CD4-positive, CD25-positive, alpha-beta regulatory T cell (primary cell): ENCODE data around the gene PPM1K. TPM values are rescaled to one million over a fixed set of nuclear protein-coding genes. Genes with fewer than 3 reads are reported as not detected.

Source experiments
- ATAC-seq, 2 donors: fragments of 150-1000 bp; cut with Tn5 transposase; one replicate each; pipeline ENCODE4 v1.10.0; 2021; ENCODE audit warnings: low read depth in 2 of 2, moderate number of reproducible peaks in 2 of 2, moderate library complexity in 1 of 2
- DNase-seq, 3 donors: peaks; one replicate each; pipeline versions ENCODE4 v3.0.0 to v3.0.0-alpha.2; 2012 to 2022; ENCODE audit warnings: mixed read lengths in 1 of 3
- H3K27ac ChIP-seq: one replicate; pipeline ENCODE4 v1.7.0; 2013; ENCODE audit warnings: mild to moderate bottlenecking, low read length; ENCODE audit not compliant: insufficient read depth, poor library complexity, severe bottlenecking
- H3K27me3 ChIP-seq: one replicate; pipeline ENCODE4 v1.7.0; 2013; ENCODE audit warnings: low read length; ENCODE audit not compliant: control insufficient read depth, insufficient read depth
- H3K36me3 ChIP-seq: one replicate; pipeline ENCODE4 v1.7.0; 2013; ENCODE audit warnings: mild to moderate bottlenecking, low read length, moderate library complexity; ENCODE audit not compliant: control insufficient read depth, insufficient read depth
- H3K4me1 ChIP-seq: 2 replicates; pipeline ENCODE4 v1.7.0; 2013; ENCODE audit warnings: mild to moderate bottlenecking, low read length; ENCODE audit not compliant: insufficient read depth, control insufficient read depth, poor library complexity, severe bottlenecking
- H3K4me3 ChIP-seq: one replicate; pipeline ENCODE4 v1.7.0; 2013; ENCODE audit warnings: low read depth, mild to moderate bottlenecking, low read length, moderate library complexity
- H3K9me3 ChIP-seq, 2 experiments: 1 replicate in 1 of 2; 2 replicates in 1 of 2; pipeline ENCODE4 v1.7.0; 2013; ENCODE audit warnings: low read length in 2 of 2, mild to moderate bottlenecking in 1 of 2, moderate library complexity in 1 of 2; ENCODE audit not compliant: control insufficient read depth in 2 of 2
- H3K27ac Mint-ChIP-seq, 3 donors: one replicate each; pipeline ENCODE4 v1.8.0; 2020 to 2022; ENCODE audit warnings: mild to moderate bottlenecking in 3 of 3, mixed read lengths in 3 of 3, moderate library complexity in 2 of 3
- H3K27me3 Mint-ChIP-seq: one replicate; pipeline ENCODE4 v1.8.0; 2022; ENCODE audit warnings: mild to moderate bottlenecking, mixed read lengths
- H3K36me3 Mint-ChIP-seq: one replicate; pipeline ENCODE4 v1.8.0; 2020; ENCODE audit warnings: mixed read lengths
- H3K4me1 Mint-ChIP-seq, 4 donors: one replicate each; pipeline ENCODE4 v1.8.0; 2020 to 2022; ENCODE audit warnings: mixed read lengths in 4 of 4, mild to moderate bottlenecking in 1 of 4
- H3K4me3 Mint-ChIP-seq, 4 donors: one replicate each; pipeline ENCODE4 v1.8.0; 2020 to 2022; ENCODE audit warnings: mild to moderate bottlenecking in 4 of 4, mixed read lengths in 4 of 4, moderate library complexity in 3 of 4
- H3K9me3 Mint-ChIP-seq, 7 donors: one replicate each; pipeline ENCODE4 v1.8.0; 2020 to 2022; ENCODE audit warnings: mixed read lengths in 7 of 7, mild to moderate bottlenecking in 3 of 7, moderate library complexity in 2 of 7
- polyA plus RNA-seq, 4 donors: library from polyadenylated mRNA; unstranded; fragments of 300-500 nt; fragmentation: Illumina TruSeq; gene quantifications; one replicate each; pipeline ENCODE4 v1.2.3, GENCODE V29; 2021
- total RNA-seq: library from RNA; stranded (reverse); gene quantifications from one replicate; pipeline ENCODE4 v1.2.3, GENCODE V29; 2022

PPM1K gene
- total and polyA plus RNA-seq, 5 donors from 2014 or later = 64.4 to 85.2 (median 79.7) TPM

- Mint-ChIP-seq H3K27me3 (peaks cover 19% of the 10 kb centered on the region), H3K4me1 (peaks cover 0 to 7% (median 0%) of the 10 kb centered on the region in 4 donors), H3K36me3 (no peaks in the 10 kb centered on the region), H3K4me3 (no peak overlapping the region), H3K9me3 (no peaks in the 10 kb centered on the region), H3K27ac (no peak overlapping the region)
- Histone ChIP-seq H3K27me3 (no peaks in the 10 kb centered on the region), H3K4me1 (no peaks in the 10 kb centered on the region), H3K27ac (no peak overlapping the region), H3K36me3 (no peaks in the 10 kb centered on the region), H3K4me3 (no peak overlapping the region), H3K9me3 (no peaks in the 10 kb centered on the region)
- DNase-seq (peak; percentile 24 to 68 (median 62)), ATAC-seq (peak in 1 of 2 donors; percentile 46)
Observed at GRCh38 chr4:88211473-88212252, 72.7 kb downstream of the PPM1K start.

DNA sequence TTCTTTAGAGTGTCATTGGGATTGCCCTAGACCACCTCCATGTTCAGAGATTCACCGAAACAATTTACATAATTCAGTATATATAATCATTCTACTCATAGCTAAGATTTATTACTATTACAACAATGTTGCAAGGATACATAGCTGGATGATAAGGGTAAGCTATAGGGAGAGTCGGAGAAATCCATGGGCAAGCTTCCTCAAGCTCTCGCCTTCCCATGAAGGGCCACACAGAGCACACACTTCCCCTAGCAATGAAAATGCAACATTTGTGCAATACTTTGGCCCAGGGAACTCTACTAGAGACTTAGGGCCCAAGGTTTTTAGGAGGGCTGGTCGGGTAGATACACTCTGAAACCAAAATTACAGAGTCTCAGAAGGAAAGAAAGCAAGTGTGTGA is 76.2 kb downstream of the PPM1K start:
- Mint-ChIP-seq H3K27ac (no peak overlapping the region), H3K36me3 (no peaks in the 10 kb centered on the region), H3K4me3 (no peak overlapping the region), H3K27me3 (peaks cover 15% of the 10 kb centered on the region), H3K9me3 (no peaks in the 10 kb centered on the region), H3K4me1 (peaks cover 0 to 7% (median 0%) of the 10 kb centered on the region in 4 donors)
- DNase-seq (no peak), ATAC-seq (no peak)
- Histone ChIP-seq H3K4me3 (no peak overlapping the region), H3K27me3 (peaks cover 2% of the 10 kb centered on the region), H3K36me3 (no peaks in the 10 kb centered on the region), H3K9me3 (no peaks in the 10 kb centered on the region), H3K4me1 (no peaks in the 10 kb centered on the region), H3K27ac (no peak overlapping the region)

Other genes starting within 250 kb of the PPM1K start
- 0.54 TPM for gene ABCG2, start 125.9 kb downstream of the PPM1K start, total RNA-seq
- gene ABCG2, start 125.9 kb downstream of the PPM1K start, polyA plus RNA-seq = under 1 TPM; 0.27 to 0.69 (median 0.42) TPM
- gene HERC6, start 94.3 kb upstream of the PPM1K start, total RNA-seq = 21.5 TPM
- gene HERC6, start 94.3 kb upstream of the PPM1K start, polyA plus RNA-seq = 10 to 100 TPM; 21.2 to 37.6 (median 26.6) TPM
- gene HERC5, start 172.6 kb upstream of the PPM1K start, total RNA-seq = 29.4 TPM
- 10 to 100 TPM; 24.6 to 33.9 (median 26.8) TPM for gene HERC5, start 172.6 kb upstream of the PPM1K start, polyA plus RNA-seq
- gene PYURF, start 239.2 kb upstream of the PPM1K start, total RNA-seq = 42.6 TPM
- gene PYURF, start 239.2 kb upstream of the PPM1K start, polyA plus RNA-seq = 100 to 1,000 TPM; 261 to 276 (median 269) TPM